GM13977 (cell line): Measurements from ENCODE around the gene SETBP1.
"Not testable (repeated sequence)": the region's sequence is repeated elsewhere in the genome, so short reads cannot be mapped to it uniquely, and the experiment has no call there.

Experiments
- DNase-seq: peaks from one replicate; pipeline ENCODE4 v3.0.0; 2012; ENCODE audit warnings: low spot score
- CTCF ChIP-seq: IDR thresholded peaks from 2 replicates; pipeline ENCODE4 v1.5.1; 2012; ENCODE audit warnings: mild to moderate bottlenecking, control low read depth; ENCODE audit not compliant: insufficient read depth; ENCODE audit errors: extremely low read depth, missing control alignments
- in situ Hi-C: fragments of 300-500 bp; cut with MboI; formaldehyde crosslinking; loops from one replicate; pipeline ENCODE4 v1.12.0; 2022; ENCODE audit warnings: low sequenced_read_pairs, low pct_unique_long_range_greater_than_20kb, mixed read lengths, inconsistent platforms; ENCODE audit not compliant: unreplicated experiment

The SETBP1 gene

GRCh38 chr18:44715245-44715644, 34.6 kb downstream of the SETBP1 start:
- in situ Hi-C loops = no loop called here
- no peak for TF ChIP-seq CTCF
- no peak for DNase-seq

GRCh38 chr18:44715842-44716241, 35.2 kb downstream of the SETBP1 start:
- no peak for DNase-seq
- in situ Hi-C loops = no loop called here
- no peak for TF ChIP-seq CTCF

GRCh38 chr18:44716697-44717163, 36.0 kb downstream of the SETBP1 start:
- no peak for TF ChIP-seq CTCF
- no peak for DNase-seq
- in situ Hi-C loops = no loop called here

GRCh38 chr18:44719519-44720060, 38.9 kb downstream of the SETBP1 start:
- TF ChIP-seq CTCF = no peak
- in situ Hi-C loops = no loop called here
- DNase-seq = no peak

GRCh38 chr18:44721748-44722147, 41.1 kb downstream of the SETBP1 start:
- DNase-seq, in situ Hi-C loops: not testable (repeated sequence)

GRCh38 chr18:44723411-44723810, 42.7 kb downstream of the SETBP1 start:
- in situ Hi-C loops = no loop called here
- peak; percentile 44 for TF ChIP-seq CTCF
- DNase-seq = no peak

GRCh38 chr18:44724105-44724778, 43.6 kb downstream of the SETBP1 start:
- TF ChIP-seq CTCF = no peak
- no peak for DNase-seq
- in situ Hi-C loops = no loop called here
